ENCODE data around the gene CSMD2.
"Not testable (repeated sequence)": the region's sequence is repeated elsewhere in the genome, so short reads cannot be mapped to it uniquely, and the experiment has no call there.

Gene CSMD2

GRCh38 chr1:33512226-33513011 lies 652.6 kb downstream of the CSMD2 start:
- peak in 1 of 2 donors; percentile 7 for DNase-seq (ENCODE audit: low read depth in 1 of 2, low spot score in 1 of 2)

- DNase-seq (ENCODE audit: low read depth in 1 of 2, low spot score in 1 of 2), result not testable (repeated sequence)
Observed at GRCh38 chr1:33509276-33509675, 655.8 kb downstream of the CSMD2 start.

- no peak for DNase-seq (ENCODE audit: low read depth in 1 of 2, low spot score in 1 of 2)
Observed at GRCh38 chr1:33508151-33508550, 656.9 kb downstream of the CSMD2 start.

- no peak for DNase-seq (ENCODE audit: low read depth in 1 of 2, low spot score in 1 of 2)
Observed at GRCh38 chr1:33507661-33508060, 657.4 kb downstream of the CSMD2 start.

- no peak for DNase-seq (ENCODE audit: low read depth in 1 of 2, low spot score in 1 of 2)
Observed at GRCh38 chr1:33503506-33503905, 661.5 kb downstream of the CSMD2 start.

GRCh38 chr1:33502726-33503125 lies 662.3 kb downstream of the CSMD2 start:
- no peak for DNase-seq (ENCODE audit: low read depth in 1 of 2, low spot score in 1 of 2)

GRCh38 chr1:33501774-33502173 lies 663.3 kb downstream of the CSMD2 start:
- DNase-seq (ENCODE audit: low read depth in 1 of 2, low spot score in 1 of 2), result no peak

- DNase-seq (ENCODE audit: low read depth in 1 of 2, low spot score in 1 of 2), result no peak
Observed at GRCh38 chr1:33501309-33501708, 663.7 kb downstream of the CSMD2 start.

- DNase-seq (ENCODE audit: low read depth in 1 of 2, low spot score in 1 of 2), result no peak
Observed at GRCh38 chr1:33500547-33500946, 664.5 kb downstream of the CSMD2 start.

GRCh38 chr1:33497410-33497809 lies 667.6 kb downstream of the CSMD2 start:
- DNase-seq (ENCODE audit: low read depth in 1 of 2, low spot score in 1 of 2), result no peak

GRCh38 chr1:33494929-33495328 lies 670.1 kb downstream of the CSMD2 start:
- DNase-seq (ENCODE audit: low read depth in 1 of 2, low spot score in 1 of 2), result no peak

GRCh38 chr1:33488624-33489023 lies 676.4 kb downstream of the CSMD2 start:
- no peak for DNase-seq (ENCODE audit: low read depth in 1 of 2, low spot score in 1 of 2)

GRCh38 chr1:33482412-33482811 lies 682.6 kb downstream of the CSMD2 start:
- no peak for DNase-seq (ENCODE audit: low read depth in 1 of 2, low spot score in 1 of 2)

- no peak for DNase-seq (ENCODE audit: low read depth in 1 of 2, low spot score in 1 of 2)
Observed at GRCh38 chr1:33477451-33477850, 687.6 kb downstream of the CSMD2 start.

- no peak for DNase-seq (ENCODE audit: low read depth in 1 of 2, low spot score in 1 of 2)
Observed at GRCh38 chr1:33473900-33474299, 691.1 kb downstream of the CSMD2 start.

GRCh38 chr1:33472269-33472980 lies 692.6 kb downstream of the CSMD2 start, which contains the start of gene ZSCAN20:
Gene ZSCAN20 (plus strand): TSS chr1:33472645. CDS start chr1:33479289, 6,644 bp downstream.
- peak; percentile 70 to 89 for DNase-seq (ENCODE audit: low read depth in 1 of 2, low spot score in 1 of 2)

GRCh38 chr1:33471416-33471815 lies 693.6 kb downstream of the CSMD2 start:
- DNase-seq (ENCODE audit: low read depth in 1 of 2, low spot score in 1 of 2), result no peak

- peak; percentile 17 to 21 for DNase-seq (ENCODE audit: low read depth in 1 of 2, low spot score in 1 of 2)
Observed at GRCh38 chr1:33470495-33471012, 694.5 kb downstream of the CSMD2 start.

GRCh38 chr1:33469691-33470090 lies 695.3 kb downstream of the CSMD2 start:
- no peak for DNase-seq (ENCODE audit: low read depth in 1 of 2, low spot score in 1 of 2)

- DNase-seq (ENCODE audit: low read depth in 1 of 2, low spot score in 1 of 2), result no peak
Observed at GRCh38 chr1:33468967-33469366, 696.1 kb downstream of the CSMD2 start.

- DNase-seq (ENCODE audit: low read depth in 1 of 2, low spot score in 1 of 2), result no peak
Observed at GRCh38 chr1:33468531-33468930, 696.5 kb downstream of the CSMD2 start.

- DNase-seq (ENCODE audit: low read depth in 1 of 2, low spot score in 1 of 2), result no peak
Observed at GRCh38 chr1:33468011-33468410, 697.0 kb downstream of the CSMD2 start.

Measured in activated CD4-positive, alpha-beta T cell treated with anti-CD3 and anti-CD28 coated beads, Interleukin-2, amount 50 U/mL, for 24 hours (primary cell).